HPDE6-E6E7 (cell line): ENCODE results near the gene TMEM37.

Experiments
- DNase-seq: peaks from one replicate; pipeline ENCODE4 v3.0.0; 2011; ENCODE audit warnings: missing footprints; ENCODE audit errors: extremely low spot score

Gene TMEM37

GRCh38 chr2:119455066-119455718 lies 23.5 kb downstream of the TMEM37 start:
- DNase-seq = no peak

DNA sequence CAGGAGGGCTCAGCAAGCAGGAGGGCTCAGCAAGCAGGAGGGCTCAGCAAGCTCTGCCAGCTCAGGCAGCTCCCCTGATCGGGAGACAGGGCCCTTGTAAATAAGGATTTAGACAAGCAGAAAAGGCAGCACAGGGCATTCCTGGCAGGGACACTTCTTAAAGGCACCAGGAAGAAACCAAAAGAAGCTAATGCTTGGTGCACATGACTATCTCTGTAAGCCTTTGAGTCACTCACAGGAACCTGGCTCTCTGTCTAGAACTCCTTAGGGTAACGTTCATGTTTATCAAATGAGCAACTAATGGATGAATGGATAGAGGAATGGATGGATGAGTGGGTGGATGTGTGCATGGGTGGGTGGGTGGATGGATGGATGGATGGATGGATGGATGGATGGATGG lies 28.4 kb downstream of the TMEM37 start:
- DNase-seq = no peak

DNA sequence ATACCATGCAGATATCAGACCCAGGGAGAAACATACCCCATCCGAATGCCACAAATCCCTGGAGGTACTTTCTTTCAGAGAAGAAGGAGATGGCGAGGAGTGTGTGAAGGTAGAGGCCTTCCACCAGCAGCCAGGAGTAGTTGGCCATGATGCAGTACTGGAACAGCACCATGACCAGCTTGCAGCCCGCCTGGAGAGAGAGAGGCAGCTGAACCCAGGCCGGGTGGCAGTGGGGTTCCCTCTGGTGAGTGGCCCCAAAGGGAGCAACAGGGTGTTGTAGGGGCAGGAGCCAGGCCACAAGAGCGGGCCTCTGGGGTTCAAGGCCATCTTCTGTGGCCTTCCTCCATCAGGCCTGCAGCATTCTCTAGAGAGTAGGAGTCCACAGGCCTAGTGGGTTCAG lies 30.2 kb downstream of the TMEM37 start:
- DNase-seq = no peak

DNA sequence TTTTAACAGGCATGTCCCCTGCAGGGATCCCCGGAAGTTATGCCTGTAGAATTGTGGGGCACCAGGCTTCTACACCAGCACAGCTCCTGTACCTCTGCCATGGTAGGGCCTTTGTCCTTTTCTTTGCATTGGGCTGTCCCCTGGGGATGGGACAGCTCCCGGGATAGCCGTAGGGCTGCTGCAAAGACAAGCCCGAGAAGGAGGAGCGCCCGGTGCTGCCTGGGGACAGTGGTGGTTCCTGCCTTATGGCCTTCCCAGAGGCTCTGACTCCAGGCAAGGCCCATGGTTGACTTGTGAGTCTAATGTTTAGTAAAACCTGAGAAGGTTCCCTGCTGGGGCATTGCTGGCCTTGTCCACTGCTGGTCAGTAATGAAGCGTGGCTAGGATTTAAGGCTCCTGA lies 30.9 kb downstream of the TMEM37 start:
- no peak for DNase-seq

GRCh38 chr2:119463136-119463535 lies 31.5 kb downstream of the TMEM37 start:
- no peak for DNase-seq

- DNase-seq = no peak
Measured at GRCh38 chr2:119463990-119464389, 32.3 kb downstream of the TMEM37 start.

GRCh38 chr2:119464981-119465380 lies 33.3 kb downstream of the TMEM37 start:
- DNase-seq = no peak

DNA sequence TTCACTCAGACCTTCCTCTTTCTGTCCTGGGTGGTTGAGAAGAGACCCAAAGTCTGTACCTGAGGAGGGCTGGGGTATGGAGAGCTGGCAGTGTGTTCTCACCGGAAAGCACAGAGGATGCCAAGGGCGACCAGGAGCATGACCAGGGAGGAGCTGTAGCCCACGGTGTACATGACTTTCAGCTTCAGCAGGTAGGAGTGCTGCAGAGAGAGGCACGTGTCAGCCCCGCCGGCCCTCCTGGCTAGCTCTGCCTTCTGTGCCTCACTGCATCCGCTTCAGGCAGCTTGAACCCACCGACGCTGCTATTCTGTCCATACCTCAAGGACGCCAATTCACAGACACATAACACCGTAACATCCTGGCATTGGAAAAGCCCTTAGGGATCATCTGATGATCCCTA lies 34.0 kb downstream of the TMEM37 start:
- DNase-seq = no peak

DNA sequence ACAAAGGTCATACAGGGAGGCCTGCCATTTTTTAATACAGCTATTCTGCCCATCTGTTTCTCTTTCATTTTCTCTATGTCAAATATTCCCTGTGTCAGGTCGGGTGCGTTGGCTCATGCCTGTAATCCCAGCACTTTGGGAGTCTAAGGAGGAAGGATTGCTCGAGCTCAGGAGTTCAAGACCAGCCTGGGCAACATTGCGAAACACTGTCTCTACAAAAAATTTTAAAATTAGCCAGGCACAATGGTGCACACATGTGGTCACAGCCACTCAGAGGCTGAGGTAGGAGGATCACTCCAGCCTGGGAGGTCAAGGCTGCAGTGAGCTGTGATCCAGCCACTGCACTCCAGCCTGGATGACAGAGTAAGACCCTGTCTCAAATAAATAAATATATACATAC lies 34.7 kb downstream of the TMEM37 start:
- no peak for DNase-seq

- no peak for DNase-seq
Measured at GRCh38 chr2:119468154-119468955, 36.7 kb downstream of the TMEM37 start.

GRCh38 chr2:119469131-119469530 lies 37.5 kb downstream of the TMEM37 start:
- DNase-seq = no peak

DNA sequence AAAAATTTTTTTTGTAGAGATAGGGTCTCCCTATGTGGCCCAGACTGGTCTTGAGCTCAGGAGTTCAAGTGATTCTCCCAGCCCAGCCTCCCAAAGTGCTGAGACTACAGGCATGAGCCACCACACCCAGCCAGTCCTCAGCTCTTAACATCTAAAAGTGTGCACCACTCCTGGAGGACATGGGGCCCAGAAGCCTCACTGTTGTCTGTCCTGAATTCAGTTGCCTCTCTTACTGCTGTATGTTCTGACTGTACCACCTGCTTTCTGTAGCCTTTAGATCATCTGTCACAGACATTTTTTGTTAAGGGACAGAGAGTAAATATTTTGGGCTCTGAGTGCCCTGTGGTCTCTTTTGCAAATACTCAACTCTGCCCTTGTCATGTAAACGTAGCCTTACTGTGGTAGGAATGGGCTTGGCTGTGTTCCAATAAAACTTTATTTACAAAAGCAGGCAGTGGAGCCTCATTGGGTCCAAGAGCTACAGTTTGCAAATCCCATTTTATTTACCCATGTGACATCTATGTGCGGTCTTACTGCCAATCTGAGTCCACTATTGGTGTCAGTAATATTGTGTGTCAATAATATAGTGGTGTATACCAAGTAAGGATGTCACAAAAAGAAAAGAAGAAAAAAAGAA lies 38.1 kb downstream of the TMEM37 start:
- no peak for DNase-seq

GRCh38 chr2:119472749-119473148 lies 41.1 kb downstream of the TMEM37 start:
- DNase-seq = no peak

DNA sequence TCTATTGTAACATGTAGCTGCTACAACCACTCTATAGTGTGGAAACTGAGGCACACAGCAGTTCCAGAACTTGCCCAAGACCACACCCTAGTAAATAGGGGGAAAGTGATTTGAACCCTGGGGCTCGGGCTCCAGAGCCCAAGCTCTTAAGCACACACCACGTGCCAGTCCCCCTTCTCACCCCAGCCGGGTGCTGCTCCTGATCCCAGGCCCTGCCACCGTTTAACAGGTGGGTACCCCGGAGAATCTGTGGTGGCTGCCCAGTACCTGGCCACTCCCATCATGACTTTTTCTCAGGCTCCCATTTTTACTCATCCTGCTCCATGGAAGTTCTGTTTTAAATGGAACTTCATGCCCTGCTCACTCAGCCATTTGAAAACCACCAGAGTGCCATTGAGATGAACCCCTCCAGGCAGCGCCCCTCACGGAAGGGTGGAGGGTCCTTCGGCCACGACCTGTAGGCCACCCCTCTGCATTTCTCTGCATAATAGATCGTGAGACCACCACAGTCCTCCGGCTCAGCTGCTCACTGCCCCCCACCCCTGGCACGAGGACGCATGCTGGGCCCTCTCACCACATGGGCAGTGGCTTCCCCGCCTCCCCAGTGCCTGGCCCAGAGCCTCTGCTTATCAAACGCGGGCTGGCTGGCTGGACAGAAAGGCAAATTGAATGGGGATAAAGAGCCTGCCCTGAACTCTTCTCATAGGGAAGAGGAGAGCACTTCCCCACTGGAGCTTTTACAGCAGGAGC lies 42.1 kb downstream of the TMEM37 start:
- no peak for DNase-seq

- DNase-seq = no peak
Measured at GRCh38 chr2:119474371-119475224, 42.9 kb downstream of the TMEM37 start.

DNA sequence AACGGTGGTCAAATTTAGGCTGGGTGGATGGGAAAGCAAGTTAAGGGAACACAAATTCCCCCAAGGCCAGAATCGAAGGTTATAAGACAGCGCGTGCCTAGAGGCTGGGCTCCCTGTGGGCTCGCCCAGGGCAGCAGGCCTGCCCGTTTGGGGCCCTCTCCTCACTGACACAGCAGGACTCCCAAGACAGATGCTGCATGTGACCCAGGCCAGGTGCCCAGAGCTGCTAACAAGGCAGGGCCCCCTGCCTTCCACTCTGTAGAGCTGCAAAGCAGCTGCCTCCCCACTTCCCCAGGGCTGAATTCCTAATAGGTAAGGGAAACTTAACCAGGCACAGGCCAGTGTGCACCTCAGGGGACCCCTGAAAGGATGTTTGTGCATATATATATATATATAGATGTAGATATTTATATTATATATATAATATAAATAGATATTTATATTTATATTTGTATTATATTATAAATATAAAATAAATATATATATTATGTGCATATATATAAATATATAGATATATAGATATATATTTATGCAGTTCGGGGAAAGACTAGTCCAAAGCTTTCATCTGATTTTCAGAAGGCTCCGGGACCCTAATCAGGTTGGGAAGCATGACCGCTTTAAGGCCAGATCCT lies 43.7 kb downstream of the TMEM37 start:
- DNase-seq = no peak

- no peak for DNase-seq
Measured at GRCh38 chr2:119475857-119476244, 44.2 kb downstream of the TMEM37 start.

DNA sequence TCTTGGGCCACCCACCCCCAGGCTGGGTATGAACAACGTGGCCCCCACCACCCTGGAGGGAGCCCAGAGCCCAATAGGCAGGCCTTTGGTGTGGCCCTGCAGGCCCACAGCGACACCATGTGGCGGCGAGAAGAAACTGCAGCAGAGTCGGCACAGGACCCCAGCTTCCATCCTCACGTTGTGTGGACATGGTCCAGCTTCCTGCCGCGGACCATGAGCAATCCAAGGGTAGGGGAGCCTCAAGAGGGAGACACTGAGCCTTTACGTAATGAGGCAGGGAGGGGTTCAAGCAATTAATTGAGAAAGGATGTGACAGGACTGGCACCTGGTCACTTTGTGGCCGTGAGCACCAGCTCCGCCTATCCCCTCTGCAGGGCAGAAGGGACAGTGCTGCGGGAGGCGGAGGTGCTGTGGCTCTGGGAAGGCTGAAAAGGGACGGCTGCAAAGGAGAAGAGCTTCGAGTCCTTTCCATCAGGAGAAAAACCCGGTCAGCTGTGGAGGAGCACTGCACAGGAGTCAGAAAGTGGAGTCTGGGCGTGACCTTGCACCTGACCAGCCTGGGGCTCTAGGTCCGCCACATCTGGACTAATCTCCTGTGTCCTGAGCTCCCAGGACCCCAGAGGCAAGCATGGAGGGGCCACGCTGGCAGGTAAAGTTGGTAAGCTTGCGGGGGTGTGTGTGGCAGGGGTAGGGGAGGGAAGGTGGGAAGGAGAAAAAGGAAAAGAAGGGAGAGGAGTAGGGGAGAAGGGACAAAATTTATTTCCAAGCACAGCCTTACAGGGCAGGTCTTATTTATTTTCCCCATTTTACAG lies 44.9 kb downstream of the TMEM37 start:
- peak; percentile 54 for DNase-seq

DNA sequence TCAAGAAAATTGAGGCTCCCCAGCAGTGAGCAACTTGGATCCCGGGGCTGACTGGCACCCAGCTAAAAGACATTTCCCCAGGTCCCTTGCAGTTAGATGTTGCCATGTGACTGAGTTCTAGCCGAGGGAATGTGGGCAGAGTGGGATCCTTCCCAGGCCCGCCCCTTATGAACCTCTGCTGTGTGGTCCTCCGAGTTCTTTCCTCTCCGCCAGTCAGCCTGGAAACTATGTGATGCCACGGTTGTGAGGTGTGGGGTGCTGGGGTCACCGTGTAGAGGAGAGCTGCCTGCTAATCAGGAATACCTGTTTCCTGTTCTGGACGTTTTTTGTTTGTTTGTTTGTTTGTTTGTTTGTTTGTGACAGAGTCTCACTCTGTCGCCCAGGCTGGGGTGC lies 45.5 kb downstream of the TMEM37 start:
- DNase-seq = no peak
